Activated T-cell treated with anti-CD3 and anti-CD28 coated beads for 24 hours (primary cell): ENCODE measurements around the gene FERMT3.

ENCODE experiments used
- DNase-seq: peaks from one replicate; pipeline ENCODE4 v3.0.0-alpha.2; 2020; ENCODE audit warnings: low read depth

Gene FERMT3

DNA sequence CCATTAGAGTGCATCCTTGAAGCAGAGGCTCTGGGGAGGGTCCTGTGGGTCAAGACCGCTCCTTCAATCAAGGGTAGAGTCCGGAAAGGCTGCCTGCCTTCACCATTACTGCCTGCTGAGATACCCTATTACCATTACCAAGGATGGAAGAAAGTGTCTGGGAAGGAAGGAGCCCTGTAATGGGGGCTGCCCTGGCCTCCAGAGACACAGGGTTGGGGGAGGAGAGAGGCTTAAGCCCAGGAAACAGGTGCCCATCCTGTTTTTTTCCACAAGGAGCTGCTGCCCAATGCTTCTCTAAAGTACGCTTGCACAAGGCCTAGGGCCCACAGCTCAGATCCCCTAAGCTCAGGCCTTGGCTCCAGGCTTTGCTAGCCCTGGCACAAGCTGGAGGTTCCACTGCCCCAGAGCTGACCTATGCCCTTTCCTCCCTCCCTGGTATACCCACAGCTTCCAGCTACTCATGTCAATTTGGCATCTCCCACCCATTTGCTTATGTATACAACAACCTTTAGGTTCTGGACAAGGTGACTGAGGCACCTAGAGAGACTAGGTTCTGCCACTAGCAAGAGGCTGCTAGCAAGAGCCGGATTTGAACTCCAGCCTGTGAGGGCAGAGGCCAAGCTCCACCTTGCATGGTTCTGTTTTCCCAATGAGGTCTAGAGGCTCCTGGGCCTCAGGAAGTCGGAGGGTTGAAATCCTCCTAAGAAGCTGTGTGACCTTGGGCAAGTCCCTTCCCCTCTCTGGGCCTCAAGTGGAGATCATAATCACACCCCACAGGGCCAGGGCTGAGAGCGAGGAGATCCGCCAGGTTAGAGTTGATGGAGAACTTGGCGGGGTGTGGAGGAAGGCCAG, 43.3 kb downstream of the FERMT3 start:
- no peak for DNase-seq

GRCh38 chr11:64250415-64251015, 44.0 kb downstream of the FERMT3 start:
- DNase-seq: no peak

DNA sequence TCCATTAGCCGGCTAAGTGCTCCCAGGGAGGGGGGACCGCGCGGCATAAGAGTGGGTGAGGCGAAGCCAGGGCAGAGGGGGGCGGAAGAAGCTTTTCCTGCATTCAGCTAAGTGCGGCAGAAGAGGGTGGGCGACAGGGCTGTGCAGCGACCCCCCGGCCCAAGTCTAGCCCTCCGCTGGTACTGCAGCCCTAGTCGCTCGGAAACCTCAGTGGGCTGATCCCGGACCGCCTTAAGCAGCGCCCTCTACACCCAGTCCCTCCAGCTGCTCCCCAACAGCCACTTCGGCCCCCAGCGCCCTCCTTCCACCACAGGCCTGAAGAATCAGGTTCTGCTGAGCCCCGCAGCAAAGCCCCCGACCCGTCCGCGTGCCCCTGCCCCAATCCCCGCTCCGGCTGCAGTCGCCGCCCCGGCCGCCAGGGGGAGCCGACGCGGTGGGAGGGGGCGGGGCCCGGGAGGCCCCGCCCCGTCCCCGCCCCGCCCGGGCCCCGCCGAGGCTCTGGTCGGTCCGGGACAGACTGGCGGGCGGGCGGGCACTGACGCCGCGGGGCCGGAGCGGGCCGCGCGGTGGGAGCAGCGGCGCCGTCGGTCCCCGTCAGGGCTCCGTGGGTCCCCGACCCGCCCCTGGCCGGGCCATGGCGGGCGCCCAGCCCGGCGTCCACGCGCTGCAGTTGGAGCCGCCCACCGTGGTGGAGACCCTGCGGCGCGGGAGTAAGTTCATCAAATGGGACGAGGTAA, 44.7 kb downstream of the FERMT3 start, which contains the start of gene PLCB3:
PLCB3 (plus strand) TSS at position 515 of the 737 bp plus-strand sequence; CDS start at position 635, 120 bp downstream.
- no peak for DNase-seq

DNA sequence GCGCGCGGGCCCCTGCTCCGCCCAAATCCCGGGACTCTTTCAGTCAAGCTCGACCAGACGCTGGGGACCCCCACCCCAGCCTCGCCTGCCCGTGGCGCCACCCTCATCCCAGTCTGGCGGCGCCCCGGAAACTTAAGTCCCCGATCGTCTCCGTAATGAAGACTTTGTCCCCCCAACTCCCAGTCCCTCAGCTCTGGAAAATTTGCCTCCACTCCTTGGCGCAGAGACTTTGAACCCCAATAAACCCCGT, 45.2 kb downstream of the FERMT3 start:
- no peak for DNase-seq

GRCh38 chr11:64252003-64252872, 45.7 kb downstream of the FERMT3 start:
- no peak for DNase-seq

DNA sequence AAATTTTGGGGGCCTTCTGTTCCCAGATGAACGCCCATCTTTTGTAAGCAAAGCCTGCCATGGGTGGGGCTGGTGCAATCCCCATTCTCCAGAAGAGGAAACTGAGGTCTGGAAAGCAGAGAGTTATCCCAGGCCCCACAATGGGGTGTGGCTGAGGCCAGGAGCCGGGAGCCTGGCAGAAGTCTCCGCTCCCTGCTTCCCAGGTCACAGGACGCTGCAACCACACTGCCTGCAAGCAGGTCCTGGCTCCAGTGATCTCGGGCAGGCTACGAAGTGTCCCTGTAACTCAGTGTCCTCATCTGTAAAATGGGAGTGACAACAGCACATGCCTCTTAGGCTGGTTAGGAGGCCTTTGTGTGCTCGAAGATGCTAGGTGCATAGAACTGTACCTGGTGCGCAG, 46.5 kb downstream of the FERMT3 start:
- DNase-seq: no peak

DNA sequence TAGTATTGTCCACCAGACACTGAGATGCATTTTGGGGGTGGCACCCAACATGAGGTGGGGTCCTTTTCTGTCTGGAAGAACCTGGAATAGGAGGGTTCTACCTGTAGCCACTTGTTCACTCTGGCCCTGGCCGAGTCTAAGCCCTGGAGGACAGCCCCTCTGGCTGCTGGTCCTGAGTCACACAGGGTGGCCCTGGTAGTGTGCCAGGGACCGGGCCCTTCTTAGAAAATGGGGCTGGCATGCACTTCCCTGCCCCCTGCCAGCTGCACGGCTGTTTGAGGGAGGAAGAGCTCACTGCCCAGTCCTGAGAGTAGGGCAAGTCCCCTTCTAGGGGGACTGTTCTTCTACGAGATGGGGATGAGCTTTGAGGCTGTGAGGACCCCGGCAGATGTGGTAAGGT, 47.0 kb downstream of the FERMT3 start:
- DNase-seq: no peak

GRCh38 chr11:64254326-64254725, 47.8 kb downstream of the FERMT3 start:
- DNase-seq: no peak

GRCh38 chr11:64255135-64256128, 48.9 kb downstream of the FERMT3 start:
- DNase-seq: no peak

DNA sequence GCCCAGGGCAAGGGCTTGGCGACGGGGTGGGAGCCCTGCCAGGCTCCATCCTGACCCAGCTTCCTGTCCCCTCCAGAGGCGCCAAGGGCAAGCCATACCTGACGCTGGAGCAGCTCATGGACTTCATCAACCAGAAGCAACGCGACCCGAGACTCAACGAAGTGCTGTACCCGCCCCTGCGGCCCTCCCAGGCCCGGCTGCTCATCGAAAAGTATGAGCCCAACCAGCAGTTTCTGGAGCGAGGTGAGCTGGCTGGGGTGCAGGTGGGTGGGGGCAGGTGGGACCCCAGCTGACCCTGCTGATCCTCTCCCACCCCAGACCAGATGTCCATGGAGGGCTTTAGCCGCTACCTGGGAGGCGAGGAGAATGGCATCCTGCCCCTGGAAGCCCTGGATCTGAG, 49.8 kb downstream of the FERMT3 start:
- no peak for DNase-seq

- DNase-seq: no peak
Observed at GRCh38 chr11:64258356-64258755, 51.8 kb downstream of the FERMT3 start.

GRCh38 chr11:64258946-64259532, 52.5 kb downstream of the FERMT3 start:
- DNase-seq: no peak

DNA sequence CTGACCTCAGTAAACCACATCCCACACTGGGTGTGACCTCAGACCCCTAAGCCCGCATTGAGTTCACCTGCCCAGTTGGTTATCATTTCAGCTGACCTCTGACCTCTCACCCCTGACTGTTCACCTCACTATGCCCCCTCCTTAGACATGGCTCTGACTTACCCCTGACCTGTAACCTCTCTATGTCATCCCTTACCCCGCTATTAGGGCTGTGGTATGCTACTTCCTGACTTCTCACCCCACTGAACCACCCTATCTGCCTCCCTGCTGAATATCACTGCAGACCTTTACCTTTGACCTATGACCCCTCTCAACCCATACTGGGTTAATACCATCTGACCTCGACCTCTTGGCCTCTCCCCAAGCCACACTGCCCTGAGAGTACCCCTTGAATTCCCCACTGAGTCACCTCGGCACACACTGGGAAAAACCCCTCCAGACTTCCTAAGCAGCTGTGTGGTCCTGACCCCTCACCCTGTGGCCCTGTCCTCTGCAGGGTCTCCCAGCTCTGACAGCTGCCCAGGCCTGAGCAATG, 53.1 kb downstream of the FERMT3 start:
- DNase-seq: no peak

GRCh38 chr11:64260147-64260708, 53.7 kb downstream of the FERMT3 start:
- no peak for DNase-seq

DNA sequence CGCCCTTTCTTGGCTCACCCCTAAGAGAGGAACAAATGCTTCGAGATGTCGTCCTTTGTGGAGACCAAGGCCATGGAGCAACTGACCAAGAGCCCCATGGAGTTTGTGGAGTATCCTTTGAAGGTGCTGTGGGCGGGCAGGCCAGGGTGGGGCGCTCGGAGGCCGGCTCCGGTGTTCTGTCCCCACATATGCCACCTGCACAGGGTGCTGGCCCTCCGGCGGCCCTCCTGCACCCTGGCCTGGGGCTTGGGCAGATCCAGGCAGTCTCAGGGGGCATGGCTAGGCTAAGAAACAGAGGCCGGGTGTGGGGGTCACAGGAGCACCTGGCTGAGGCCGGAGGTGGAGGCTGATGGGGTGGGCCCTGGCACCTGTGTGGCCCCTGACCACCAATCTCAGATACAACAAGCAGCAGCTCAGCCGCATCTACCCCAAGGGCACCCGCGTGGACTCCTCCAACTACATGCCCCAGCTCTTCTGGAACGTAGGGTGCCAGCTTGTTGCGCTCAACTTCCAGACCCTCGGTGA, 55.1 kb downstream of the FERMT3 start:
- DNase-seq: no peak

GRCh38 chr11:64262271-64263002, 55.9 kb downstream of the FERMT3 start:
- DNase-seq: no peak

GRCh38 chr11:64263021-64263946, 56.8 kb downstream of the FERMT3 start:
- DNase-seq: no peak

DNA sequence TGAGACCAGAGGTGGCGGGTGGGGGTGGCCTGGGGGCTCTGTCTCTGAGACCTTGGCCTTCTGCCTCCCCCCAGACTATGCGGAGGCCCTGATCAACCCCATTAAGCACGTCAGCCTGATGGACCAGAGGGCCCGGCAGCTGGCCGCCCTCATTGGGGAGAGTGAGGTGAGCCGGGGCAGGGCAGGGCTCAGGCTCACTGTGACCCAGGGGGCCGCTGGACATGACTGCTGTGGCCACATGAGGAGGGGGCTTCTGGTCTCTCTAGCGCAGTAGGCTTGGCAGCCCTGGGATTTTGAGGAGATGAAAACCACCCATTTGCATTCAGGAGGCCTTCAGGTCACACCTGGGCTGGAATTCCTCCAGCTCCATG, 57.4 kb downstream of the FERMT3 start:
- no peak for DNase-seq
